ENCODE measurements around the gene TUBA8.
"Not testable (repeated sequence)": the region's sequence is repeated elsewhere in the genome, so short reads cannot be mapped to it uniquely, and the experiment has no call there.

Gene TUBA8

GRCh38 chr22:18133452-18133851, 22.8 kb downstream of the TUBA8 start:
- H3K4me1 ChIP-seq (ENCODE audit: insufficient read depth, low read length) = no peaks in the 10 kb centered on the region
- H3K27me3 ChIP-seq (ENCODE audit: insufficient read depth, low read length, poor library complexity) = no peaks in the 10 kb centered on the region
- H3K27ac ChIP-seq (ENCODE audit: low read length) = no peak overlapping the region
- H3K79me2 ChIP-seq (ENCODE audit: insufficient read depth, low read length) = no peaks in the 10 kb centered on the region
- no peak overlapping the region for H2AFZ ChIP-seq (ENCODE audit: low read depth, low read length)
- DNase-seq (no peak), ATAC-seq (ENCODE audit: insufficient read depth, low read depth) (no peak)
- H3K9ac ChIP-seq (ENCODE audit: low read depth, low read length) = no peak overlapping the region
- H3K36me3 ChIP-seq (ENCODE audit: insufficient read depth, low read length) = no peaks in the 10 kb centered on the region
- no peaks in the 10 kb centered on the region for H3K9me3 ChIP-seq (ENCODE audit: insufficient read depth, low read length, severe bottlenecking)
- no peak overlapping the region for H3K4me2 ChIP-seq (ENCODE audit: insufficient read depth, low read length)
- H4K20me1 ChIP-seq (ENCODE audit: insufficient read depth, low read length) = no peaks in the 10 kb centered on the region
- no peak for TF ChIP-seq CTCF (IDR thresholded peaks at IDR 0.05; ENCODE audit: borderline replicate concordance, extremely low read depth, low read length, poor library complexity, severe bottlenecking)
- no peak for TF ChIP-seq EZH2 (IDR thresholded peaks at IDR 0.05; ENCODE audit: borderline replicate concordance, low read depth, low read length, severe bottlenecking)
- H3K4me3 ChIP-seq (ENCODE audit: low read depth in 1 of 2, low read length in 2 of 2) = no peak overlapping the region

- H3K9ac ChIP-seq (ENCODE audit: low read depth, low read length) = no peak overlapping the region
- no peaks in the 10 kb centered on the region for H3K9me3 ChIP-seq (ENCODE audit: insufficient read depth, low read length, severe bottlenecking)
- no peaks in the 10 kb centered on the region for H3K4me1 ChIP-seq (ENCODE audit: insufficient read depth, low read length)
- TF ChIP-seq CTCF (IDR thresholded peaks at IDR 0.05; ENCODE audit: borderline replicate concordance, extremely low read depth, low read length, poor library complexity, severe bottlenecking) (no peak), EZH2 (IDR thresholded peaks at IDR 0.05; ENCODE audit: borderline replicate concordance, low read depth, low read length, severe bottlenecking) (no peak)
- DNase-seq = no peak
- no peak overlapping the region for H3K27ac ChIP-seq (ENCODE audit: low read length)
- H3K27me3 ChIP-seq (ENCODE audit: insufficient read depth, low read length, poor library complexity) = no peaks in the 10 kb centered on the region
- H3K4me3 ChIP-seq (ENCODE audit: low read depth in 1 of 2, low read length in 2 of 2) = no peak overlapping the region
- no peak overlapping the region for H2AFZ ChIP-seq (ENCODE audit: low read depth, low read length)
- ATAC-seq (ENCODE audit: insufficient read depth, low read depth) = no peak
- no peaks in the 10 kb centered on the region for H3K79me2 ChIP-seq (ENCODE audit: insufficient read depth, low read length)
- no peaks in the 10 kb centered on the region for H4K20me1 ChIP-seq (ENCODE audit: insufficient read depth, low read length)
- H3K4me2 ChIP-seq (ENCODE audit: insufficient read depth, low read length) = no peak overlapping the region
- no peaks in the 10 kb centered on the region for H3K36me3 ChIP-seq (ENCODE audit: insufficient read depth, low read length)
These were observed 26.1 kb downstream of the TUBA8 start for GRCh38 chr22:18136563-18137320.

GRCh38 chr22:18141004-18141403, 30.4 kb downstream of the TUBA8 start:
- ATAC-seq (ENCODE audit: insufficient read depth, low read depth); H3K9me3 ChIP-seq (ENCODE audit: insufficient read depth, low read length, severe bottlenecking); H3K36me3 ChIP-seq (ENCODE audit: insufficient read depth, low read length); H3K79me2 ChIP-seq (ENCODE audit: insufficient read depth, low read length); H3K27ac ChIP-seq (ENCODE audit: low read length); H2AFZ ChIP-seq (ENCODE audit: low read depth, low read length); H3K4me3 ChIP-seq (ENCODE audit: low read depth in 1 of 2, low read length in 2 of 2); H3K4me1 ChIP-seq (ENCODE audit: insufficient read depth, low read length); H4K20me1 ChIP-seq (ENCODE audit: insufficient read depth, low read length); H3K27me3 ChIP-seq (ENCODE audit: insufficient read depth, low read length, poor library complexity); H3K4me2 ChIP-seq (ENCODE audit: insufficient read depth, low read length); H3K9ac ChIP-seq (ENCODE audit: low read depth, low read length); DNase-seq: not testable (repeated sequence)

GRCh38 chr22:18144105-18144504, 33.5 kb downstream of the TUBA8 start:
- DNase-seq = no peak
- H2AFZ ChIP-seq (ENCODE audit: low read depth, low read length) = no peak overlapping the region
- ATAC-seq (ENCODE audit: insufficient read depth, low read depth) = no peak
- no peaks in the 10 kb centered on the region for H4K20me1 ChIP-seq (ENCODE audit: insufficient read depth, low read length)
- no peaks in the 10 kb centered on the region for H3K36me3 ChIP-seq (ENCODE audit: insufficient read depth, low read length)
- no peak overlapping the region for H3K27ac ChIP-seq (ENCODE audit: low read length)
- H3K4me2 ChIP-seq (ENCODE audit: insufficient read depth, low read length) = no peak overlapping the region
- H3K9me3 ChIP-seq (ENCODE audit: insufficient read depth, low read length, severe bottlenecking) = no peaks in the 10 kb centered on the region
- no peaks in the 10 kb centered on the region for H3K27me3 ChIP-seq (ENCODE audit: insufficient read depth, low read length, poor library complexity)
- H3K4me1 ChIP-seq (ENCODE audit: insufficient read depth, low read length) = peaks cover 8% of the 10 kb centered on the region
- H3K9ac ChIP-seq (ENCODE audit: low read depth, low read length) = no peak overlapping the region
- no peaks in the 10 kb centered on the region for H3K79me2 ChIP-seq (ENCODE audit: insufficient read depth, low read length)
- H3K4me3 ChIP-seq (ENCODE audit: low read depth in 1 of 2, low read length in 2 of 2) = no peak overlapping the region
- TF ChIP-seq CTCF (IDR thresholded peaks at IDR 0.05; ENCODE audit: borderline replicate concordance, extremely low read depth, low read length, poor library complexity, severe bottlenecking) = no peak
- no peak for TF ChIP-seq EZH2 (IDR thresholded peaks at IDR 0.05; ENCODE audit: borderline replicate concordance, low read depth, low read length, severe bottlenecking)

Data from DND-41 (cell line).